HEK293T (cell line): ENCODE data around the gene CYYR1.

ENCODE experiments used
- CTCF ChIA-PET: fragments of 350-600 bp; formaldehyde crosslinking; extraction: SDS; loops from one replicate; lab custom pipeline; 2021; ENCODE audit warnings: antibody characterized with exemption, inconsistent platforms; lab: Yijun Ruan, JAX
- POLR2A ChIA-PET: fragments of 350-600 bp; formaldehyde crosslinking; extraction: SDS; loops from one replicate; lab custom pipeline; 2020; ENCODE audit warnings: antibody characterized with exemption, inconsistent platforms; lab: Yijun Ruan, JAX
- DNase-seq: peaks from one replicate; pipeline ENCODE4 v3.0.0; 2012; ENCODE audit warnings: mixed read lengths; ENCODE audit errors: extremely low spot score
- ARNT ChIP-seq: fragments of 450-650 bp; IDR thresholded peaks from 2 replicates; pipeline ENCODE4 v1.6.1; 2017; ENCODE audit warnings: mild to moderate bottlenecking
- BHLHE40 ChIP-seq: fragments of 450-650 bp; IDR thresholded peaks from 2 replicates; pipeline ENCODE4 v1.6.1; 2016; ENCODE audit warnings: mild to moderate bottlenecking, moderate library complexity, borderline replicate concordance
- CTBP1 ChIP-seq: fragments of 450-650 bp; IDR thresholded peaks from 2 replicates; pipeline ENCODE4 v1.6.1; 2016; ENCODE audit warnings: borderline replicate concordance
- ELF4 ChIP-seq: fragments of 450-650 bp; IDR thresholded peaks from 2 replicates; pipeline ENCODE4 v1.6.1; 2017; ENCODE audit warnings: antibody characterized with exemption
- FOXA1 ChIP-seq: fragments of 450-650 bp; IDR thresholded peaks from 2 replicates; pipeline ENCODE4 v1.6.1; 2016; ENCODE audit warnings: mild to moderate bottlenecking
- FOXK2 ChIP-seq: fragments of 450-650 bp; IDR thresholded peaks from 2 replicates; pipeline ENCODE4 v1.6.1; 2016; ENCODE audit warnings: mild to moderate bottlenecking
- FOXM1 ChIP-seq: fragments of 450-650 bp; IDR thresholded peaks from 2 replicates; pipeline ENCODE4 v1.6.1; 2017; ENCODE audit warnings: mild to moderate bottlenecking, borderline replicate concordance
- HDGF ChIP-seq: fragments of 450-650 bp; IDR thresholded peaks from 2 replicates; pipeline ENCODE4 v1.6.1; 2017; ENCODE audit warnings: antibody characterized with exemption, borderline replicate concordance
- L3MBTL2 ChIP-seq: fragments of 450-650 bp; conservative IDR thresholded peaks from 2 replicates; pipeline ENCODE4 v1.6.1; 2016; ENCODE audit warnings: mild to moderate bottlenecking
- LEF1 ChIP-seq: fragments of 450-650 bp; IDR thresholded peaks from 2 replicates; pipeline ENCODE4 v1.6.1; 2017; ENCODE audit warnings: mild to moderate bottlenecking, borderline replicate concordance
- NFRKB ChIP-seq: fragments of 450-650 bp; IDR thresholded peaks from 2 replicates; pipeline ENCODE4 v1.6.1; 2016; ENCODE audit warnings: mild to moderate bottlenecking, moderate library complexity
- SP1 ChIP-seq: fragments of 450-650 bp; IDR thresholded peaks from 2 replicates; pipeline ENCODE4 v1.6.1; 2017
- SUZ12 ChIP-seq: fragments of 450-650 bp; IDR thresholded peaks from 2 replicates; pipeline ENCODE4 v1.6.1; 2016; ENCODE audit warnings: mild to moderate bottlenecking
- TARDBP ChIP-seq: fragments of 450-650 bp; IDR thresholded peaks from 2 replicates; pipeline ENCODE4 v1.6.1; 2016
- ZNF384 ChIP-seq: fragments of 450-650 bp; IDR thresholded peaks from 2 replicates; pipeline ENCODE4 v1.6.1; 2016
- TF ChIP-seq, protein P1 (sequence below): fragments of 450-650 bp; IDR thresholded peaks from 2 replicates; pipeline ENCODE4 v1.6.1; 2016

The CYYR1 gene

DNA sequence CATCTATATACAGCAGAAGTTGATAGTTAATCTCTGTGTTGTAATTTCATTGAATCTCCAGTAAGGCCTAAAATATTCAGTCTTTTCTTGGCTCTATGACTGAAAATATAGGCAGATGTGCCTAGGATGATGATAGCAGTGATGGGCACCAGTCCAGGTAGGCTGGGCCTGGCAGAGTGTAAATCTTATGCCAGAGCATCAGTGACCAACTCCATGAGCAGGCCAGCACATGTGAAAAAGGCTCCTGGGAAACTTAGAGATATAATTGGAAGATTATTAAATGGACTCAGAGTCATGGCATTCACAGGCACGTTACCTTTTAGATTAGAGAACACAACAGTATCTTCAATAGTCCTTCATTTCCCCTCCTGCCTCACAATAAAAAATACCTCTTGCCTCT is 20.7 kb upstream of the CYYR1 start:
- DNase-seq = no peak
- TF ChIP-seq SP1 = no peak
- TF ChIP-seq HDGF = no peak
- no peak for TF ChIP-seq FOXK2
- TF ChIP-seq ARNT = no peak
- no peak for TF ChIP-seq ELF4
- TF ChIP-seq BHLHE40 = no peak
- TF ChIP-seq FOXM1 = no peak
- TF ChIP-seq, protein P1, sequence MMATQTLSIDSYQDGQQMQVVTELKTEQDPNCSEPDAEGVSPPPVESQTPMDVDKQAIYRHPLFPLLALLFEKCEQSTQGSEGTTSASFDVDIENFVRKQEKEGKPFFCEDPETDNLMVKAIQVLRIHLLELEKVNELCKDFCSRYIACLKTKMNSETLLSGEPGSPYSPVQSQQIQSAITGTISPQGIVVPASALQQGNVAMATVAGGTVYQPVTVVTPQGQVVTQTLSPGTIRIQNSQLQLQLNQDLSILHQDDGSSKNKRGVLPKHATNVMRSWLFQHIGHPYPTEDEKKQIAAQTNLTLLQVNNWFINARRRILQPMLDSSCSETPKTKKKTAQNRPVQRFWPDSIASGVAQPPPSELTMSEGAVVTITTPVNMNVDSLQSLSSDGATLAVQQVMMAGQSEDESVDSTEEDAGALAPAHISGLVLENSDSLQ = no peak
- TF ChIP-seq FOXA1 = no peak
- ChIA-PET POLR2A (no interaction called here), CTCF (no interaction called here)

DNA sequence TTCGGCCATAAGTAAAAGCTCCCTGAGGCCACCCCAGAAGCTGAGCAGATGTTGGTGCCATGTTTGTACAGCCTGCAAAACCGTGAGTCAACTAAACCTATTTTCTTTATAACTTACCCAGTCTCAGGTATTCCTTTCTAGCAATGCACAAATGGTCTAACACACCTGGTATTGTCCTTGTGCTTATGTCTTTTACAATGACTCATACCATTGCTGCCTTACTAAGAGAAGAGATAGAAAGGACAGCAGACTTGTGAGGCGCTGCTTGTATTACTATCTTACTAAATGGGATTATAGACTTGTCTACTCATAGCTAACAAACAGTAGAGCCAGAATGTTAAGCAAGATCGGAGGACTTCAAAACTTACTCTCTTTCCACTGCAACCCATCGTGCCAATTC is 18.5 kb upstream of the CYYR1 start:
- POLR2A ChIA-PET = no interaction called here
- CTCF ChIA-PET = no interaction called here
- TF ChIP-seq HDGF = no peak
- no peak for TF ChIP-seq FOXA1
- no peak for TF ChIP-seq NFRKB
- TF ChIP-seq LEF1 = no peak
- TF ChIP-seq SP1 = no peak
- TF ChIP-seq FOXM1 = no peak
- TF ChIP-seq ZNF384 = no peak
- TF ChIP-seq FOXK2 = no peak
- TF ChIP-seq ELF4 = no peak
- TF ChIP-seq BHLHE40 = no peak
- TF ChIP-seq L3MBTL2 = no peak
- TF ChIP-seq, protein P1 = no peak
- TF ChIP-seq ARNT = no peak
- no peak for TF ChIP-seq CTBP1
- no peak for TF ChIP-seq SUZ12
- no peak for DNase-seq

DNA sequence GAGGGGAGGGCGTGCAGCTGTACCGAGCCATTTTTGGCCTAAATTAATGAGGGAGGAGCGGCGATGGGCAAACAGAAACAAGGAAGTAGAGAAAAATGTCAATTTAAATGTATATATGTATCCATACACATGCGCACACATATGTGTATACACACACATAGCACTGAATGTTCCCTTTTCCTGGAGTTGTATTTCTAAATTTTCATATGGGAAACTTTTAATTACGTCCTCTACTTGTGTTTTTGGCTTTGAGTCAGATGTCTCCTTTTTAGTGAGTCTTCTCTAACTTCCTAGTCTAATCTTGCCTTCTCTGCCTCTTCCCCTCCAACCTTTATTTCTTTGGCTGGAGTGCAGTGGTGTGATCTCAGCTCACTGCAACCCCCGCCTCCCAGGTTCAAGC is 15.4 kb upstream of the CYYR1 start:
- DNase-seq = no peak
- ChIA-PET POLR2A (no interaction called here), CTCF (no interaction called here)
- no peak for TF ChIP-seq BHLHE40
- no peak for TF ChIP-seq SUZ12
- TF ChIP-seq ZNF384 = no peak
- TF ChIP-seq FOXK2 = no peak
- no peak for TF ChIP-seq L3MBTL2
- TF ChIP-seq ARNT = no peak
- TF ChIP-seq SP1 = no peak
- TF ChIP-seq, protein P1 = no peak
- no peak for TF ChIP-seq LEF1
- TF ChIP-seq FOXM1 = no peak
- TF ChIP-seq FOXA1 = no peak
- TF ChIP-seq HDGF = no peak
- no peak for TF ChIP-seq CTBP1
- no peak for TF ChIP-seq ELF4
- TF ChIP-seq NFRKB = no peak

DNA sequence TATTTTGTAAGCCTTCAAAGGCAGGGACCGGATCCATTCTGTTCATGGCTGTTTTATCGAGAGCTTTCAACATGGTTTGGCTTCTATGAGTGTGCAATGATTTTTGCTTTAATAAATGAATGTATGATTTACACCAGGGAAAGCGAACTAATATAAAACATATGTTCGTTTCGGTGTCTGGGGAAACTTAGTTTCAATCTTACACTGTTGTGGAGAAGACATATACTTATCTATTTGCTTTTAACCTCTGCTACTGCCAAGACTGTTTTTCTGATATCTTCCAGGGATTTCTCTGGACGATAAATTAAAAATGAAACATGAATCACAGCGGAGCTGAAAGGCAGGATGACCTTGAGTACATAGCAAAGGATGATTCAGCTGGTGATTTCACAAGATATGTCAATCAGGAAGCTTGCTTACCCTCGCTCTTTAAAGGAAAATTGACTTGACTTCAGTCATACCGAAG is 14.7 kb upstream of the CYYR1 start:
- CTCF ChIA-PET = interaction anchor here (0.5 kb wide), 1 partner anchor 1796 kb away, joined by 3 read pairs; no protein-coding TSS in a partner anchor
- DNase-seq = no peak
- POLR2A ChIA-PET = no interaction called here
- TF ChIP-seq, protein P1 = no peak
- TF ChIP-seq FOXM1 (no peak), L3MBTL2 (no peak), ELF4 (no peak), SUZ12 (no peak), NFRKB (no peak), SP1 (no peak), ARNT (no peak), FOXK2 (no peak), ZNF384 (no peak), FOXA1 (no peak), HDGF (no peak), TARDBP (no peak)

DNA sequence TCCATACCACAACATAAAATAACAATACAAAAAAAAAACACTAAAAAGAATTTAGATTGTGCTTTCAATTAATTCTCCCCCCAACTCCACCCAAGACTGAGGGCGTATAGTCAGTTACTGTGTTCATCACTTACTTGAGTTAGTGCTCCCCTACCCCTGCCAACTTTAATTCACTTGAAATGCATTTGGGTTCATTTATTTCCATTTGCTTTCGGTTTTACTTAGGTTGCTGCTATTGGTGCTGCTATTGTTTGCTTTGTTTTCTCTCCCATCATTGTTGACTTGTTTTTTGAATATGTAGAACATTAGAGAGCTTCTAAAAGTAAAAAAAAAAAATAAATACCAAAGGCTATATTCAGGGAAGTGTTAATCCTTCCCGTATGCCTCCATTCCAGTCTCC is 10.7 kb upstream of the CYYR1 start:
- ChIA-PET CTCF (no interaction called here), POLR2A (no interaction called here)
- no peak for TF ChIP-seq LEF1
- TF ChIP-seq BHLHE40 = no peak
- TF ChIP-seq FOXK2 = no peak
- TF ChIP-seq FOXA1 = no peak
- no peak for TF ChIP-seq HDGF
- no peak for TF ChIP-seq SP1
- TF ChIP-seq ARNT = no peak
- TF ChIP-seq NFRKB = no peak
- TF ChIP-seq, protein P1 = no peak
- TF ChIP-seq ELF4 = no peak
- TF ChIP-seq L3MBTL2 = no peak
- no peak for TF ChIP-seq TARDBP
- TF ChIP-seq CTBP1 = no peak
- TF ChIP-seq SUZ12 = no peak
- TF ChIP-seq ZNF384 = no peak
- no peak for TF ChIP-seq FOXM1
- no peak for DNase-seq
